Ecto neural progenitor cell (in vitro differentiated cells): ENCODE measurements around the gene ZNF599.
"Not testable (repeated sequence)": the region's sequence is repeated elsewhere in the genome, so short reads cannot be mapped to it uniquely, and the experiment has no call there.

ENCODE experiments used
- DNase-seq: peaks from one replicate; pipeline ENCODE4 v3.0.0-alpha.2; 2018; ENCODE audit warnings: low spot score

ZNF599 gene

GRCh38 chr19:34772697-34773554, at the start of gene ZNF599:
Gene ZNF599, minus strand, starts transcription at chr19:34773215. Its CDS starts 374 bp downstream, at chr19:34772841.
- peak; percentile 90 for DNase-seq

- DNase-seq, result no peak
Measured at GRCh38 chr19:34818270-34818669, 45.3 kb upstream of the ZNF599 start.

GRCh38 chr19:34816708-34817107, 43.7 kb upstream of the ZNF599 start:
- no peak for DNase-seq

GRCh38 chr19:34808566-34808965, 35.6 kb upstream of the ZNF599 start:
- DNase-seq, result no peak

- no peak for DNase-seq
Measured at GRCh38 chr19:34806976-34807860, 34.2 kb upstream of the ZNF599 start.

- DNase-seq, result no peak
Measured at GRCh38 chr19:34804115-34804514, 31.1 kb upstream of the ZNF599 start.

- not testable (repeated sequence) for DNase-seq
Measured at GRCh38 chr19:34796953-34797352, 23.9 kb upstream of the ZNF599 start.

GRCh38 chr19:34794066-34794960, 21.3 kb upstream of the ZNF599 start:
- DNase-seq, result peak; percentile 13

- DNase-seq, result no peak
Measured at GRCh38 chr19:34793565-34793964, 20.6 kb upstream of the ZNF599 start.

GRCh38 chr19:34788074-34788473, 15.1 kb upstream of the ZNF599 start:
- peak; percentile 3 for DNase-seq

GRCh38 chr19:34787059-34787824, 14.2 kb upstream of the ZNF599 start:
- DNase-seq, result peak; percentile 1

GRCh38 chr19:34786236-34786635, 13.2 kb upstream of the ZNF599 start:
- DNase-seq, result peak; percentile 25

GRCh38 chr19:34779652-34780051, 6.6 kb upstream of the ZNF599 start:
- DNase-seq, result no peak

GRCh38 chr19:34778342-34778741, 5.3 kb upstream of the ZNF599 start:
- no peak for DNase-seq

GRCh38 chr19:34774857-34775256, 1.8 kb upstream of the ZNF599 start:
- DNase-seq, result no peak

GRCh38 chr19:34773555-34773864, 495 bp upstream of the ZNF599 start:
- DNase-seq, result no peak

- no peak for DNase-seq
Measured at GRCh38 chr19:34767951-34768350, 5.1 kb downstream of the ZNF599 start.

- DNase-seq, result no peak
Measured at GRCh38 chr19:34766386-34766785, 6.6 kb downstream of the ZNF599 start.

- no peak for DNase-seq
Measured at GRCh38 chr19:34759218-34759917, 13.6 kb downstream of the ZNF599 start.

- DNase-seq, result no peak
Measured at GRCh38 chr19:34757441-34757840, 15.6 kb downstream of the ZNF599 start.
